H1 (cell line): ENCODE results near the gene GRIN2C. TPM values are rescaled to one million over a fixed set of nuclear protein-coding genes. Genes with fewer than 3 reads are reported as not detected.

ENCODE experiments used
- BCL11A ChIP-seq, 2 experiments: IDR thresholded peaks; one replicate each; pipeline ENCODE4 v1.6.1; 2011; ENCODE audit warnings: low read depth in 2 of 2, low read length in 2 of 2, mild to moderate bottlenecking in 2 of 2
- CHD7 ChIP-seq: fragments of 300-600 bp; sonication (generic); IDR thresholded peaks from 2 replicates; pipeline ENCODE4 v1.7.1; 2012; ENCODE audit warnings: low read length, moderate library complexity, mild to moderate bottlenecking, inconsistent platforms; ENCODE audit not compliant: insufficient replicate concordance
- FOSL1 ChIP-seq: IDR thresholded peaks from 2 replicates; pipeline ENCODE4 v1.6.1; 2011; ENCODE audit warnings: mild to moderate bottlenecking, low read depth, low read length, moderate library complexity; ENCODE audit not compliant: insufficient read depth
- MAFK ChIP-seq: IDR thresholded peaks from 2 replicates; pipeline ENCODE4 v1.6.1; 2012; ENCODE audit warnings: low read depth, mild to moderate bottlenecking, improper control_type of control experiment, low read length
- RFX5 ChIP-seq: IDR thresholded peaks from 2 replicates; pipeline ENCODE4 v1.6.1; 2011; ENCODE audit warnings: low read depth, low read length, improper control_type of control experiment, borderline replicate concordance
- SIRT6 ChIP-seq: IDR thresholded peaks from one replicate; pipeline ENCODE4 v1.7.1; 2012; ENCODE audit warnings: low read length, inconsistent platforms
- TAF1 ChIP-seq: IDR thresholded peaks from 2 replicates; pipeline ENCODE4 v1.6.1; 2011; ENCODE audit warnings: mild to moderate bottlenecking, low read depth, low read length
- polyA plus RNA-seq, 7 experiments: library from polyadenylated mRNA; depleted of rRNA in 3 of 7; stranded (reverse) in 5 of 7; unstranded in 2 of 7; fragments of >200 nt in 5 of 7; fragments of 200-250 nt in 2 of 7; gene quantifications; 1 replicate in 5 of 7; 2 replicates in 1 of 7; 4 replicates in 1 of 7; pipeline versions ENCODE4 v1.2.1 to v1.2.3, GENCODE V29; 2011 to 2013; ENCODE audit warnings: missing spikeins in 2 of 7, mixed read lengths in 2 of 7
- total RNA-seq: library from RNA; stranded (reverse); fragmentation: NEBNext Ultra II Directional; extraction: Animal tissue kit (Norgen Biotek cat#: 25700); gene quantifications from 2 replicates; pipeline ENCODE4 v1.2.1, GENCODE V29; 2021

Gene GRIN2C
- total and polyA plus RNA-seq, 2 of the 8 experiments (the other 6 are each of a cell fraction or from before 2014, with no cell fraction given), result 0.06 to 0.07 TPM

- TF ChIP-seq CHD7, result no peak
- no peak for TF ChIP-seq BCL11A (IDR thresholded peaks at IDR 0.05; ENCODE audit: low read depth in 2 of 2, low read length in 2 of 2)
- no peak for TF ChIP-seq FOSL1
- TF ChIP-seq SIRT6, result no peak
- no peak for TF ChIP-seq RFX5
- TF ChIP-seq MAFK, result no peak
- no peak for TF ChIP-seq TAF1
Measured at GRCh38 chr17:74877592-74878548, 18.2 kb upstream of the GRIN2C start (continued).
